ENCODE results near the gene ETV5. TPM values are rescaled to one million over a fixed set of nuclear protein-coding genes. Genes with fewer than 3 reads are reported as not detected.

ETV5 gene
- total and polyA plus RNA-seq, 10 of the 15 experiments (the other 5 are each of a cell fraction or from before 2014, with no cell fraction given): 5.0 to 18.4 (median 7.4) TPM

DNA sequence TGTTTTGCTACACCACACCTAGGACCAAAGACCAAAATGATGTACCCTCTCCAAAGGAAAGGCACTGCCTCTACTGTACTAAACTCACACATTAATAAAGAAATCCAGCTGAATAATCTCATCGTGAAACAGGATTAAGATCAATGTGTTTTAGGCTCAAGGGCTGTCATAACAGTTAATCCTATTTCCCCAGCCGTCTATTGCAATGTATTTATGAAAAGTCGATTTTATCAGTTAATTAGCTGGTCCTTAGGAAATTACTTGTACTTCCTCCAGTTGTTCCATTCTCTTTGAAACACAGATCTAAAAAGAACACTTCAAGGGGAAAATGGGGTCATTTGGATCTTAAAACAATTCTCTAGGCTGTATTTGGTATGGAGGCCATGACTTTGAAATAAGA is 8.5 kb downstream of the ETV5 start:
- Histone ChIP-seq H3K9me3 (replicated peaks; ENCODE audit: control insufficient read depth, insufficient read depth, low read length) (no peaks in the 10 kb centered on the region), H2AFZ (ENCODE audit: control insufficient read depth, low read depth, low read length) (no peak overlapping the region), H4K20me1 (ENCODE audit: control insufficient read depth, insufficient read depth) (no peaks in the 10 kb centered on the region; the same call in 1 of the 2 replicates), H3K79me2 (ENCODE audit: control insufficient read depth, insufficient read depth, low read length) (no peaks in the 10 kb centered on the region), H3K4me1 (ENCODE audit: control insufficient read depth, insufficient read depth, low read length) (peaks cover 1% of the 10 kb centered on the region), H3K4me3 (no peak overlapping the region), H3K9ac (ENCODE audit: control insufficient read depth, insufficient read depth, low read length) (no peak overlapping the region), H3K36me3 (ENCODE audit: control insufficient read depth in 2 of 2, insufficient read depth in 2 of 2, low read length in 1 of 2) (no peaks in the 10 kb centered on the region), H3K27me3 (replicated peaks in 1 of 2; ENCODE audit: control insufficient read depth in 2 of 2, insufficient read depth in 2 of 2, low read length in 1 of 2) (peaks cover 0 to 2% of the 10 kb centered on the region in 2 experiments; a peak in 2 of 4 replicates), H3K27ac (ENCODE audit: control insufficient read depth, insufficient read depth) (no peak overlapping the region), H3K4me2 (ENCODE audit: control insufficient read depth, insufficient read depth) (no peak overlapping the region)
- FAIRE-seq: no peak
- ATAC-seq: no peak
- no peak for TF ChIP-seq DPF2 (IDR thresholded peaks at IDR 0.05)
- no peak for TF ChIP-seq TAF1 (IDR thresholded peaks at IDR 0.05; ENCODE audit: borderline replicate concordance, low read depth, low read length)
- TF ChIP-seq RBBP5 (conservative IDR thresholded peaks at IDR 0.05): no peak
- TF ChIP-seq CHD1 (IDR thresholded peaks at IDR 0.05; ENCODE audit: low read depth, low read length): no peak
- TF ChIP-seq GABPA (IDR thresholded peaks at IDR 0.05; ENCODE audit: low read depth): no peak
- TF ChIP-seq PKNOX1 (IDR thresholded peaks at IDR 0.05): no peak
- no peak for TF ChIP-seq SIN3A (IDR thresholded peaks at IDR 0.05; ENCODE audit: low read depth, low read length)
- TF ChIP-seq ASH2L (IDR thresholded peaks at IDR 0.05; ENCODE audit: borderline replicate concordance, low read depth): no peak
- TF ChIP-seq KAT2A (conservative IDR thresholded peaks at IDR 0.05; ENCODE audit: control insufficient read depth, low read depth, low read length): no peak
- no peak for TF ChIP-seq WRNIP1 (IDR thresholded peaks at IDR 0.05; ENCODE audit: borderline replicate concordance, low read depth, low read length)
- no TSS peak for BruUV-seq (replicated peaks)
- ChIA-PET SMC1A (ENCODE audit: uncharacterized antibody, unreplicated experiment) (no interaction called here), RAD21 (ENCODE audit: unreplicated experiment) (no interaction called here), CTCF (no interaction called here), POLR2A (no interaction called here)
- in situ Hi-C loops (cut with MboI): no loop called here
- 51% methylated on average over 3 of the region's 3 CpGs for WGBS (ENCODE audit: insufficient coverage, insufficient replicate concordance, low lambda C conversion rate, missing lambda C conversion rate)
- DNase-seq (ENCODE audit: low read depth, low spot score): no peak
- intact Hi-C loops (cut with micrococcal nuclease; ENCODE audit: unreplicated experiment): loop anchor here (10.0 kb wide), 1 partner anchor 434 kb away; no protein-coding TSS in a partner anchor

All from GM12878 (cell line).